Stimulated activated CD8-positive, alpha-beta memory T cell treated with anti-CD3 and anti-CD28 coated beads, Interleukin-7, amount 100 ng/mL, for 48 hours (primary cell): ENCODE data around the gene CCDC106.

ENCODE experiments used
- DNase-seq, 2 donors: peaks; one replicate each; pipeline ENCODE4 v3.0.0-alpha.2; 2020; ENCODE audit warnings: low read depth in 1 of 2; ENCODE audit errors: extremely low read depth in 1 of 2

CCDC106 gene

GRCh38 chr19:55613930-55614710 lies 33.9 kb upstream of the CCDC106 start:
- DNase-seq = no peak

- DNase-seq = no peak
These were observed 33.1 kb upstream of the CCDC106 start for GRCh38 chr19:55614711-55615542.

GRCh38 chr19:55615543-55616394 lies 32.2 kb upstream of the CCDC106 start:
- DNase-seq = no peak

GRCh38 chr19:55616395-55616875 lies 31.6 kb upstream of the CCDC106 start:
- no peak for DNase-seq

GRCh38 chr19:55617426-55617825 lies 30.6 kb upstream of the CCDC106 start:
- no peak for DNase-seq

- no peak for DNase-seq
These were observed 29.6 kb upstream of the CCDC106 start for GRCh38 chr19:55618426-55618825.

- no peak for DNase-seq
These were observed 28.7 kb upstream of the CCDC106 start for GRCh38 chr19:55619286-55619685.

- no peak for DNase-seq
These were observed 27.4 kb upstream of the CCDC106 start for GRCh38 chr19:55620410-55621204.

- no peak for DNase-seq
These were observed 26.8 kb upstream of the CCDC106 start for GRCh38 chr19:55621205-55621672.

- DNase-seq = no peak
These were observed 26.3 kb upstream of the CCDC106 start for GRCh38 chr19:55621673-55622231.

- DNase-seq = no peak
These were observed 25.6 kb upstream of the CCDC106 start for GRCh38 chr19:55622242-55622969.

- no peak for DNase-seq
These were observed 24.9 kb upstream of the CCDC106 start for GRCh38 chr19:55623130-55623529.

GRCh38 chr19:55623561-55623960 lies 24.5 kb upstream of the CCDC106 start:
- DNase-seq = no peak

- DNase-seq = peak; percentile 80 to 86
These were observed 23.7 kb upstream of the CCDC106 start, which contains the start of gene ZNF784 for GRCh38 chr19:55624109-55625003. Gene ZNF784, minus strand, starts transcription at chr19:55624566. Its CDS starts 5 bp downstream, at chr19:55624561.

GRCh38 chr19:55625004-55625326 lies 23.0 kb upstream of the CCDC106 start:
- DNase-seq = no peak

GRCh38 chr19:55626350-55626749 lies 21.7 kb upstream of the CCDC106 start:
- DNase-seq = no peak

- DNase-seq = peak in 1 of 2 donors; percentile 87
These were observed 15.6 kb upstream of the CCDC106 start for GRCh38 chr19:55632463-55632834.

GRCh38 chr19:55633861-55634260 lies 14.2 kb upstream of the CCDC106 start:
- DNase-seq = no peak
